Uterus (tissue), 2 donors: Measurements from ENCODE around the gene ADGRL4.

Source experiments
- CTCF ChIP-seq, 4 experiments: fragments of 200-600 bp in 2 of 4; fragments of 450-650 bp in 2 of 4; sonication (generic) in 2 of 4; IDR thresholded peaks; one replicate each; pipeline ENCODE4 v1.5.1; 2016 to 2019; ENCODE audit warnings: antibody characterized with exemption in 4 of 4, mild to moderate bottlenecking in 2 of 4, moderate library complexity in 1 of 4
- POLR2A ChIP-seq, 2 donors: fragments of 450-650 bp; IDR thresholded peaks; one replicate each; pipeline ENCODE4 v1.6.1; 2016; ENCODE audit warnings: antibody characterized with exemption in 2 of 2, mild to moderate bottlenecking in 1 of 2, moderate library complexity in 1 of 2

GRCh38 chr1:78840453-78841271 lies 165.9 kb downstream of the ADGRL4 start:
- TF ChIP-seq CTCF (IDR thresholded peaks at IDR 0.05): no peak
- no peak for TF ChIP-seq POLR2A (IDR thresholded peaks at IDR 0.05)
